Gastroesophageal sphincter (tissue), 4 donors: Measurements from ENCODE around the gene PIP5K1C. TPM values are rescaled to one million over a fixed set of nuclear protein-coding genes. Genes with fewer than 3 reads are reported as not detected.

Experiments used
- ATAC-seq: fragments of 150-250 bp; one replicate; pipeline ENCODE4 v1.9.1; 2016; ENCODE audit warnings: mild to moderate bottlenecking, moderate library complexity
- H3K27ac ChIP-seq, 4 donors: fragments of 200-600 bp; sonication (generic) in 3 of 4; 1 replicate in 3 of 4; 2 replicates in 1 of 4; pipeline ENCODE4 v1.5.1; 2016 to 2019
- H3K27me3 ChIP-seq: fragments of 200-600 bp; sonication (generic); one replicate; pipeline ENCODE4 v1.5.1; 2019
- H3K36me3 ChIP-seq, 2 donors: fragments of 200-600 bp; sonication (generic); one replicate each; pipeline ENCODE4 v1.5.1; 2019; ENCODE audit warnings: control low read depth in 1 of 2
- H3K4me1 ChIP-seq, 3 donors: fragments of 200-600 bp; sonication (generic); 1 replicate in 2 of 3; 2 replicates in 1 of 3; pipeline ENCODE4 v1.5.1; 2016 to 2019; ENCODE audit warnings: control low read depth in 2 of 3
- H3K4me3 ChIP-seq, 2 donors: fragments of 200-600 bp; sonication (generic); one replicate each; pipeline ENCODE4 v1.5.1; 2019; ENCODE audit warnings: mild to moderate bottlenecking in 1 of 2, moderate library complexity in 1 of 2
- H3K9me3 ChIP-seq, 3 donors: fragments of 200-600 bp; sonication (generic); one replicate each; pipeline ENCODE4 v1.5.1; 2017 to 2019; ENCODE audit warnings: control low read depth in 2 of 3
- EP300 ChIP-seq: sonication (generic); formaldehyde crosslinking; IDR thresholded peaks from one replicate; pipeline ENCODE4 v1.6.1; 2017; ENCODE audit warnings: antibody characterized with exemption, mild to moderate bottlenecking
- POLR2A ChIP-seq, 2 donors: fragments of 450-650 bp; IDR thresholded peaks; one replicate each; pipeline ENCODE4 v1.6.1; 2017; ENCODE audit warnings: antibody characterized with exemption in 2 of 2, mild to moderate bottlenecking in 2 of 2, moderate library complexity in 1 of 2
- POLR2AphosphoS5 ChIP-seq: sonication (generic); formaldehyde crosslinking; IDR thresholded peaks from one replicate; pipeline ENCODE4 v1.6.1; 2017; ENCODE audit warnings: antibody characterized with exemption
- WGBS, 2 donors: methylation state at CpG; one replicate each; pipeline ENCODE4 v1.1.5; 2018; ENCODE audit warnings: low coverage in 1 of 2; 5-methylcytosine and 5-hydroxymethylcytosine counted together
- total RNA-seq, 4 donors: library from RNA; depleted of rRNA; stranded (reverse); fragments of >200 nt; gene quantifications; one replicate each; pipeline ENCODE4 v1.1.0, GENCODE V29; 2016
- TF ChIP-seq, protein P1 (sequence below), 4 experiments: fragments of 200-600 bp in 2 of 4; fragments of 450-650 bp in 2 of 4; sonication (generic) in 1 of 4; IDR thresholded peaks; one replicate each; pipeline ENCODE4 v1.5.1; 2017 to 2019; ENCODE audit warnings: antibody characterized with exemption in 4 of 4, mild to moderate bottlenecking in 2 of 4, moderate library complexity in 2 of 4

PIP5K1C gene
- total RNA-seq, 4 donors from 2014 or later = 50.8 to 165 (median 61.5) TPM

- Histone ChIP-seq H3K36me3 (peaks cover 0 to 99% of the 10 kb centered on the region in 2 donors), H3K9me3 (no peaks in the 10 kb centered on the region), H3K27me3 (no peaks in the 10 kb centered on the region), H3K27ac (no peak overlapping the region), H3K4me3 (no peak overlapping the region), H3K4me1 (peaks cover 0 to 8% (median 0%) of the 10 kb centered on the region in 3 donors)
- 72% methylated on average over 2 of the region's 23 CpGs; no CpG with 5 or more reads in 1 of the 2 donors for WGBS, 2 donors
- no peak for ATAC-seq
- TF ChIP-seq POLR2AphosphoS5 (no peak), POLR2A (IDR thresholded peaks at IDR 0.05) (no peak), EP300 (no peak)
- TF ChIP-seq, protein P1, sequence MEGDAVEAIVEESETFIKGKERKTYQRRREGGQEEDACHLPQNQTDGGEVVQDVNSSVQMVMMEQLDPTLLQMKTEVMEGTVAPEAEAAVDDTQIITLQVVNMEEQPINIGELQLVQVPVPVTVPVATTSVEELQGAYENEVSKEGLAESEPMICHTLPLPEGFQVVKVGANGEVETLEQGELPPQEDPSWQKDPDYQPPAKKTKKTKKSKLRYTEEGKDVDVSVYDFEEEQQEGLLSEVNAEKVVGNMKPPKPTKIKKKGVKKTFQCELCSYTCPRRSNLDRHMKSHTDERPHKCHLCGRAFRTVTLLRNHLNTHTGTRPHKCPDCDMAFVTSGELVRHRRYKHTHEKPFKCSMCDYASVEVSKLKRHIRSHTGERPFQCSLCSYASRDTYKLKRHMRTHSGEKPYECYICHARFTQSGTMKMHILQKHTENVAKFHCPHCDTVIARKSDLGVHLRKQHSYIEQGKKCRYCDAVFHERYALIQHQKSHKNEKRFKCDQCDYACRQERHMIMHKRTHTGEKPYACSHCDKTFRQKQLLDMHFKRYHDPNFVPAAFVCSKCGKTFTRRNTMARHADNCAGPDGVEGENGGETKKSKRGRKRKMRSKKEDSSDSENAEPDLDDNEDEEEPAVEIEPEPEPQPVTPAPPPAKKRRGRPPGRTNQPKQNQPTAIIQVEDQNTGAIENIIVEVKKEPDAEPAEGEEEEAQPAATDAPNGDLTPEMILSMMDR (IDR thresholded peaks at IDR 0.05) = no peak
These were observed 39.6 kb downstream of the PIP5K1C start for GRCh38 chr19:3660493-3661219.

DNA sequence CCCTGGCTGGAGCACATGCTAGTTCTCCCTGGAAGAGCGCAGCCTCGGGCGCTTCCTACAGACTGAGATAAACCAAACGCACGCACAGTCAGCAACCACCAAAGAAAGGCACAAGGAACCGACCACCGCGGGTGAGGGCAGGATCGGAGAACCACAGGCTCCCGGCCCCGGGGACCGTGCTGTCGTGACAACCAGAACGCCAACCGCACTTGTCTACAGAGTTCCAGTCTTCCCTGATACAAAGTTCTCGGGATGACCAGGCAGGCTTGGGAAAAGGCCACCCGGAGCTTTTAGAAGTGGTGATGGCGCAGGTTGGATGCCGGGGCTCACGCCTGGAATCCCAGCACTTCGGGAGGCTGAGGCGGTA lies 40.5 kb downstream of the PIP5K1C start:
- H3K9me3 ChIP-seq = no peaks in the 10 kb centered on the region
- H3K4me1 ChIP-seq = peaks cover 0 to 8% (median 0%) of the 10 kb centered on the region in 3 donors
- H3K4me3 ChIP-seq = no peak overlapping the region
- no peak overlapping the region for H3K27ac ChIP-seq
- no peak for ATAC-seq
- H3K27me3 ChIP-seq = no peaks in the 10 kb centered on the region
- WGBS, 2 donors = 75 to 92% methylated on average over 5 to 6 of the region's 22 CpGs
- TF ChIP-seq EP300 (no peak), POLR2AphosphoS5 (no peak), POLR2A (IDR thresholded peaks at IDR 0.05) (no peak)
- TF ChIP-seq, protein P1 (IDR thresholded peaks at IDR 0.05) = no peak
- peaks cover 0 to 100% of the 10 kb centered on the region in 2 donors for H3K36me3 ChIP-seq

- ATAC-seq = no peak
- no peaks in the 10 kb centered on the region for H3K9me3 ChIP-seq
- peaks cover 0 to 100% of the 10 kb centered on the region in 2 donors for H3K36me3 ChIP-seq
- H3K4me3 ChIP-seq = no peak overlapping the region
- 82 to 88% methylated on average over 4 to 9 of the region's 37 CpGs for WGBS, 2 donors
- peaks cover 0 to 8% (median 0%) of the 10 kb centered on the region in 3 donors for H3K4me1 ChIP-seq
- no peak for TF ChIP-seq POLR2AphosphoS5
- TF ChIP-seq, protein P1 (IDR thresholded peaks at IDR 0.05) = no peak
- TF ChIP-seq POLR2A (IDR thresholded peaks at IDR 0.05) = no peak
- no peak for TF ChIP-seq EP300
- H3K27me3 ChIP-seq = no peaks in the 10 kb centered on the region
- no peak overlapping the region for H3K27ac ChIP-seq
These were observed 41.2 kb downstream of the PIP5K1C start for GRCh38 chr19:3658870-3659745.

DNA sequence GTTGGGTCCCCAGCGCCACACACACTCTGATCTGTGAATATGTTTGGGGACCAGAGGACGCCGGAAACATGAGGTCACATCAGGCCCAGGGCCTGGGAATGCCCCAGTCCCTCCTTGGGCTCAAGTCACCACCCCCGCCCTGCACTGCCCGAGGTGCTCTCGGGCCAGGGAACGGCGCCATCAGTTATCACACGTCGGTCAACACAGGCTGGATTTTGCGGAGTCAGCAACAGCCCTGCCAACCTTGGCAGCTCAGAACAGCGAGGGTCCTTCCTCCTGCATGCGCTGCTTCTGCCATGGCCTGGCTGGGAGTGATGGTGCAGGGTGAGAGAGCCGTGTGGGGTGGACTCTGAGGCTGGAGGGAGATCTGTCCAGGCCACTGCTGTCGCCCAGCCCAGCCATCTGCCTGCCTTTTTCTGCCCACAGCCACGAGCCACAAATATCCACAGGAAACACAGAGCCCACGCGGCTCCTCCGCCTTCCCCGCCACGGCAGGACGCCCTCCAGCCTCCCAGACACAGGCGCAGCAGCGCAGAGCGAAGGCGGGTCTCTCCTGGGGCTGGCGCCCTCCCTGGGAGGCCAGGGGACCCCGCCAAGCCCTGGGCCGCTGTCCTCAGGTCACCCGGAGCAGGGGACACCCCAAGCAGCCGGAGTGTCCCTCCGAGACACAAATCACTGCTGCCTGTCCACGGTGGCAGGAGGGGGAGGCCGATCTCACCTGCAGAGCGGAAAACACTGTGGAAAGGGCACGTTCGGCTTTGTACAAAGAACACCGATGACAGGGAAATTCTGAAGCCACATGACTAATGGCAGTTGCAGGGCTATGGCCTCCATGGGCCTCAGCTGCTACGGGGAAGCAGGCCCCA lies 42.0 kb downstream of the PIP5K1C start:
- no peak for ATAC-seq
- no peak overlapping the region for H3K4me3 ChIP-seq
- 80 to 82% methylated on average over 1 to 7 of the region's 39 CpGs for WGBS, 2 donors

More for the DNA sequence above, 42.0 kb downstream of the PIP5K1C start:
- TF ChIP-seq POLR2A (IDR thresholded peaks at IDR 0.05) (no peak), POLR2AphosphoS5 (no peak), EP300 (no peak)
- TF ChIP-seq, protein P1 (IDR thresholded peaks at IDR 0.05) = no peak
- Histone ChIP-seq H3K36me3 (peaks cover 0 to 100% of the 10 kb centered on the region in 2 donors), H3K9me3 (no peaks in the 10 kb centered on the region), H3K4me1 (peaks cover 0 to 8% (median 0%) of the 10 kb centered on the region in 3 donors), H3K27ac (no peak overlapping the region), H3K27me3 (no peaks in the 10 kb centered on the region)
